ENCODE measurements around the gene TEX38. TPM values are rescaled to one million over a fixed set of nuclear protein-coding genes. Genes with fewer than 3 reads are reported as not detected.

The TEX38 gene
- total RNA-seq, 1 experiment from 2014 or later, result not detected

GRCh38 chr1:46637444-46638083 is 34.1 kb upstream of the TEX38 start:
- H3K36me3 ChIP-seq (ENCODE audit: control insufficient read depth, insufficient read depth, low read length), result no peaks in the 10 kb centered on the region
- H3K36me3 Mint-ChIP-seq (ENCODE audit: insufficient read depth, unreplicated experiment), result peaks cover 6% of the 10 kb centered on the region
- intact Hi-C loops (cut with micrococcal nuclease; ENCODE audit: unreplicated experiment), result no loop called here
- no peaks in the 10 kb centered on the region; the same call in 1 of the 2 replicates for H3K4me1 ChIP-seq
- H3K27ac Mint-ChIP-seq (ENCODE audit: unreplicated experiment), result no peak overlapping the region
- CTCF ChIA-PET, result no interaction called here
- POLR2A ChIA-PET, result interaction anchor here (0.9 kb wide), 1 partner anchor 33 kb away, joined by 3 read pairs; no protein-coding TSS in a partner anchor
- peaks cover 10% of the 10 kb centered on the region for H3K4me1 Mint-ChIP-seq (ENCODE audit: low read depth, unreplicated experiment)
- no TSS peak for BruUV-seq (replicated peaks)
- H3K9me3 Mint-ChIP-seq (ENCODE audit: unreplicated experiment), result no peaks in the 10 kb centered on the region
- no peaks in the 10 kb centered on the region for H3K27me3 Mint-ChIP-seq (ENCODE audit: insufficient read depth, unreplicated experiment)
- H3K4me3 ChIP-seq (ENCODE audit: low read depth, low read length), result no peak overlapping the region
- no peaks in the 10 kb centered on the region for H3K27me3 ChIP-seq (replicated peaks; ENCODE audit: control insufficient read depth, insufficient read depth, low read length)
- no peak overlapping the region for H3K4me3 Mint-ChIP-seq (ENCODE audit: unreplicated experiment)
- DNase-seq, result no peak
- no peaks in the 10 kb centered on the region for H3K9me3 ChIP-seq
- TF ChIP-seq CTCF (IDR thresholded peaks at IDR 0.05; ENCODE audit: insufficient read depth in 1 of 2, low read depth in 1 of 2, low read length in 1 of 2, severe bottlenecking in 1 of 2, unreplicated experiment in 1 of 2), result no peak

GRCh38 chr1:46638921-46639320 is 32.7 kb upstream of the TEX38 start:
- no peak for DNase-seq
- peaks cover 6% of the 10 kb centered on the region for H3K36me3 Mint-ChIP-seq (ENCODE audit: insufficient read depth, unreplicated experiment)
- no peaks in the 10 kb centered on the region for H3K27me3 Mint-ChIP-seq (ENCODE audit: insufficient read depth, unreplicated experiment)
- BruUV-seq (replicated peaks), result no TSS peak
- H3K9me3 ChIP-seq, result no peaks in the 10 kb centered on the region
- H3K4me3 Mint-ChIP-seq (ENCODE audit: unreplicated experiment), result no peak overlapping the region
- POLR2A ChIA-PET, result no interaction called here
- no peak overlapping the region for H3K4me3 ChIP-seq (ENCODE audit: low read depth, low read length)
- no peaks in the 10 kb centered on the region for H3K27me3 ChIP-seq (replicated peaks; ENCODE audit: control insufficient read depth, insufficient read depth, low read length)
- H3K36me3 ChIP-seq (ENCODE audit: control insufficient read depth, insufficient read depth, low read length), result no peaks in the 10 kb centered on the region
- no peak for TF ChIP-seq CTCF (IDR thresholded peaks at IDR 0.05; ENCODE audit: insufficient read depth in 1 of 2, low read depth in 1 of 2, low read length in 1 of 2, severe bottlenecking in 1 of 2, unreplicated experiment in 1 of 2)
- peaks cover 10% of the 10 kb centered on the region for H3K4me1 Mint-ChIP-seq (ENCODE audit: low read depth, unreplicated experiment)
- intact Hi-C loops (cut with micrococcal nuclease; ENCODE audit: unreplicated experiment), result no loop called here
- H3K9me3 Mint-ChIP-seq (ENCODE audit: unreplicated experiment), result no peaks in the 10 kb centered on the region
- CTCF ChIA-PET, result no interaction called here
- no peak overlapping the region for H3K27ac Mint-ChIP-seq (ENCODE audit: unreplicated experiment)
- H3K4me1 ChIP-seq, result no peaks in the 10 kb centered on the region; the same call in 1 of the 2 replicates

GRCh38 chr1:46639547-46639946 is 32.1 kb upstream of the TEX38 start:
- Mint-ChIP-seq H3K36me3 (ENCODE audit: insufficient read depth, unreplicated experiment) (peaks cover 6% of the 10 kb centered on the region), H3K9me3 (ENCODE audit: unreplicated experiment) (no peaks in the 10 kb centered on the region), H3K4me3 (ENCODE audit: unreplicated experiment) (no peak overlapping the region), H3K4me1 (ENCODE audit: low read depth, unreplicated experiment) (peaks cover 10% of the 10 kb centered on the region), H3K27me3 (ENCODE audit: insufficient read depth, unreplicated experiment) (no peaks in the 10 kb centered on the region), H3K27ac (ENCODE audit: unreplicated experiment) (no peak overlapping the region)
- ChIA-PET CTCF (no interaction called here), POLR2A (interaction anchor here (0.6 kb wide), 1 partner anchor 33 kb away, joined by 3 read pairs; no protein-coding TSS in a partner anchor)
- intact Hi-C loops (cut with micrococcal nuclease; ENCODE audit: unreplicated experiment), result no loop called here
- Histone ChIP-seq H3K4me3 (ENCODE audit: low read depth, low read length) (no peak overlapping the region), H3K27me3 (replicated peaks; ENCODE audit: control insufficient read depth, insufficient read depth, low read length) (no peaks in the 10 kb centered on the region), H3K9me3 (no peaks in the 10 kb centered on the region), H3K4me1 (no peaks in the 10 kb centered on the region; the same call in 1 of the 2 replicates), H3K36me3 (ENCODE audit: control insufficient read depth, insufficient read depth, low read length) (no peaks in the 10 kb centered on the region)
- BruUV-seq (replicated peaks), result no TSS peak
- no peak for DNase-seq
- no peak for TF ChIP-seq CTCF (IDR thresholded peaks at IDR 0.05; ENCODE audit: insufficient read depth in 1 of 2, low read depth in 1 of 2, low read length in 1 of 2, severe bottlenecking in 1 of 2, unreplicated experiment in 1 of 2)

Data from Caco-2 (cell line).